Neural crest cell (in vitro differentiated cells): Measurements from ENCODE around the gene NODAL. TPM values are rescaled to one million over a fixed set of nuclear protein-coding genes. Genes with fewer than 3 reads are reported as not detected.
A peak's percentile ranks its signal among the peaks of the same experiment; 100 is the strongest.

Experiments used
- DNase-seq: peaks from one replicate; pipeline ENCODE4 v3.0.0; 2021; ENCODE audit warnings: low read depth, mixed read lengths, low spot score
- H3K27ac Mint-ChIP-seq: one replicate; pipeline ENCODE4 v1.8.0; 2021; ENCODE audit warnings: mild to moderate bottlenecking, mixed read lengths; ENCODE audit not compliant: unreplicated experiment
- H3K27me3 Mint-ChIP-seq: 2 replicates; pipeline ENCODE4 v1.8.0; 2021; ENCODE audit warnings: low read depth, mild to moderate bottlenecking, mixed read lengths
- H3K36me3 Mint-ChIP-seq: 2 replicates; pipeline ENCODE4 v1.8.0; 2021; ENCODE audit warnings: low read depth, mild to moderate bottlenecking, mixed read lengths
- H3K4me1 Mint-ChIP-seq: 2 replicates; pipeline ENCODE4 v1.8.0; 2021; ENCODE audit warnings: mixed read lengths
- H3K4me3 Mint-ChIP-seq: one replicate; pipeline ENCODE4 v1.8.0; 2021; ENCODE audit warnings: mild to moderate bottlenecking, mixed read lengths
- H3K9me3 Mint-ChIP-seq: 2 replicates; pipeline ENCODE4 v1.8.0; 2021; ENCODE audit warnings: mixed read lengths
- CTCF ChIP-seq: fragments of 200-600 bp; sonication (generic); conservative IDR thresholded peaks from 2 replicates; pipeline ENCODE4 v1.5.0; 2021; ENCODE audit warnings: antibody characterized with exemption, mild to moderate bottlenecking
- total RNA-seq: library from RNA; stranded (reverse); gene quantifications from 2 replicates; pipeline ENCODE4 v1.2.1, GENCODE V29; 2021

The NODAL gene
- total RNA-seq, 1 donor from 2014 or later: not detected

- no peak overlapping the region for H3K4me3 Mint-ChIP-seq
- TF ChIP-seq CTCF: no peak
- H3K36me3 Mint-ChIP-seq: no peaks in the 10 kb centered on the region
- no peak overlapping the region for H3K27ac Mint-ChIP-seq
- no peak for DNase-seq
- peaks cover 14% of the 10 kb centered on the region for H3K4me1 Mint-ChIP-seq
- no peaks in the 10 kb centered on the region for H3K9me3 Mint-ChIP-seq
- H3K27me3 Mint-ChIP-seq: peaks cover 67% of the 10 kb centered on the region
Observed at GRCh38 chr10:70444744-70445143, 3.3 kb upstream of the NODAL start.

DNA sequence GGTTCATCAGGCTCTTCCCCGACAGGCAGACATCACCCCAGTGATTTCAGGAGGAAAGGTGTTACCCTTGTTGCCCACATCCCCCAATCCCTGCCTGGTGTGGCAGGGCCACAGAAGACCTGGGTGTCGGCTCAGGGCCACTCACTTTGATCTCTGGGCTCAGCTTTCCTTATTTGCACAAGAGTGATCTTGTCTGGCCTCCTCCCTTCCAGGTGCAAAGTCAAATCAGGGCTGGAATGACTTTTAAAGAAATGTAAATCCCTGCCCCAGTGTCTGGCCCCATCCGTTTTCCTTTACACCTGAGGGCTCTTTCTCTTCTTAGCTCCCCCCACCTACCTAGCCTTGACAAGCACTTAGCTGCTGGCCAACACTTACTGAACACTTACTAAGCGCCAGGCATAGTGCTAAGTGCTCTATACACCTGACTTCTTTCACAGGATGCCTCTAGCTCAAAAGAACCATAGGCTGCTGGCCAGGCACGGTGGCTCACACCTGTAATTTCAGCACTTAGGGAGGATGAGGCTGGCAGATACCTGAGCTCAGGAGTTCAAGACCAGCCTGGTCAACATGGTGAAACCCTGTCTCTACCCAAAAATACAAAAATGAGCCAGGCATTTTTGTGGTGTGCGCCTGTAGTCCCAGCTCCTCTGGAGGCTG lies 979 bp upstream of the NODAL start:
- DNase-seq: no peak
- H3K4me3 Mint-ChIP-seq: peak overlapping the region; percentile 29
- H3K9me3 Mint-ChIP-seq: no peaks in the 10 kb centered on the region
- H3K27ac Mint-ChIP-seq: no peak overlapping the region
- no peak for TF ChIP-seq CTCF
- peaks cover 82% of the 10 kb centered on the region for H3K27me3 Mint-ChIP-seq
- peaks cover 6% of the 10 kb centered on the region for H3K4me1 Mint-ChIP-seq
- peaks cover 3% of the 10 kb centered on the region for H3K36me3 Mint-ChIP-seq

DNA sequence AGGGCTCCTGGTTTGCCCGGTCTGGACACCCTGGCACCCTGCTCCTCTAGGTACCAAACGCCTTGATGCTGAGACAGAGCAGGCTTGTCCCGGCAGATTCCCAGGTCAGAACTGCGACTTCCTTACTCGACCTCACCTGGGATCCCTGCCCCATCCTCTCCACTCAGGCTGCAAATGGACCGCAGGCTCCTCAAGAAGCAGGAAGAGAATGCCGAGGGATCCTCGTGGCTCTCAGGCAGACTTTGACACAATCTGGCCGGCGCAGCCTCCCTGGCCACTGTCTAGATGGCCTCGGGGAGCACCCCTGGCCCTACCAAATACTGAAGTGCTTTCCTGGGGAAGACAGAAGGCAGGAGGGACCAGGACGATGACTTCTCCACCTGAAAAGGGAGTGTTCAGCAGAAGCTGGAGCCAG lies 421 bp upstream of the NODAL start:
- peaks cover 6% of the 10 kb centered on the region for H3K4me1 Mint-ChIP-seq
- H3K27ac Mint-ChIP-seq: no peak overlapping the region
- TF ChIP-seq CTCF: no peak
- peaks cover 85% of the 10 kb centered on the region for H3K27me3 Mint-ChIP-seq
- DNase-seq: no peak
- H3K36me3 Mint-ChIP-seq: peaks cover 3% of the 10 kb centered on the region
- H3K4me3 Mint-ChIP-seq: no peak overlapping the region
- no peaks in the 10 kb centered on the region for H3K9me3 Mint-ChIP-seq

DNA sequence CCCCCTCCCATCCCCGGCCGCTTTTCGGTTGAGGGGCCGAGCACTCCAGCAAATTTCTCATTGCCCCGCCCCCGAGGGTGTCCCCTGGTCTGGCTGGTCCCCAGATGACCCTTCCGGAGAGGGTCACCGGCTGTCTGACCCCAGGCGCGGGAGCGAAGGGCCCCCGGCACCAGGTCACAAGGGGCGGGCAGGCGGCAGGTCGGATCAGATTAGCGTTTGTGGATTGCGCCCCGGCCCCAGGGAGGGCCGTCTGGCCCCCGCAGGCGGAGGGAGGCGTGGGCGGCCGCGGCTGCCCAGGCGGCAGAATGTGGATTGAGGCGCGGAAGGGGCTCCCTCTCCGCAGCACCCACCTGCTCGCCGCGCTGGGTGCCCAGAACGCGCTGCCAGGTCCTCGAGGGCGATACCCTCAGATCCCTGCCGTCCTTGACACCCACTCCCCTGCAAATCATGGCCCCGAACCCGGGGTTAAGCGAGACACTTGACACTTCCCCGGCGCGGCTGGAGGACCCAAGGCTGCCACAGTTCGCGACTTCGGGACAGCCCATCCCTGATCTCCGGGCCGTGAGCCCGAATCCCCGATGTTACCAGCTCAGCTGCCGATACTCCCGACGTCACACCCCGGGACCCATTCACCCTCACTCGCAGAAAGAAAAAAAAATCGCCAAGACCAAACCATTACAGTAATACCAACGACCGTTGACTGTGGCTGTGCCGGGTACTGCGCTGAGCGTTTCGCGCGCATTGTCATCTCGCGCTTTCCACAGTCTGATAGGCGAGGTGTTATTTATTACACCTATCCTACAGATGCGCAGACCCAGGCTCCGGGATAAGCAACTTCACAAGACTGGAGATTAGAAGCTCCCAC lies 953 bp downstream of the NODAL start:
- Mint-ChIP-seq H3K36me3 (peaks cover 3% of the 10 kb centered on the region), H3K9me3 (no peaks in the 10 kb centered on the region), H3K27ac (no peak overlapping the region), H3K4me3 (peak overlapping the region; percentile 80), H3K4me1 (peaks cover 6% of the 10 kb centered on the region), H3K27me3 (peaks cover 81% of the 10 kb centered on the region)
- no peak for DNase-seq
- no peak for TF ChIP-seq CTCF

DNA sequence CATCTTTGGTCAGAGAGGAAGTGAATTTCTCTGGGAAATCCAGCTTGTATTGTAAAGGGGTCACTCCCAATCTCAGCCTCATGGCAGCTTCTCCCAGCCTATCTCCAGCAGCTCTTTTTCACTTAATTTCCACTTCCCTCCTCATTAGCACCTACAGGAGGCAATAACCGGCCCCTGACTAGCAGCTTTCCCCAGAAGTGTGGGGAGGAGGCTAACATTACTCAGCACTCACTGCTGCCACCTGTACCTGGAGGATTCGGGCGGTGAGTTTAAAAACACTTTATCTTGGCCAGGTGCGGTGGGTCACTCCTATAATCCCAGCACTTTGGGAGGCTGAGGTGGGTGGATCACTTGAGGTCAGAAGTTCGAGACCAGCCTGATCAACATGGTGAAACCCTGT lies 3.8 kb downstream of the NODAL start:
- no peak for DNase-seq
- no peak overlapping the region for H3K4me3 Mint-ChIP-seq
- H3K9me3 Mint-ChIP-seq: no peaks in the 10 kb centered on the region
- H3K27me3 Mint-ChIP-seq: peaks cover 58% of the 10 kb centered on the region
- H3K36me3 Mint-ChIP-seq: peaks cover 3% of the 10 kb centered on the region
- H3K4me1 Mint-ChIP-seq: peaks cover 8% of the 10 kb centered on the region
- TF ChIP-seq CTCF: no peak
- H3K27ac Mint-ChIP-seq: no peak overlapping the region
